Astrocyte of the cerebellum (primary cell): Measurements from ENCODE around the gene DOK5.
A peak's percentile ranks its signal among the peaks of the same experiment; 100 is the strongest.

Experiments
- DNase-seq: peaks from one replicate; pipeline ENCODE4 v3.0.0-alpha.2; 2011; ENCODE audit warnings: low read depth
- H3K4me3 ChIP-seq: 2 replicates; pipeline ENCODE4 v1.5.1; 2011; ENCODE audit warnings: mild to moderate bottlenecking, low read depth, low read length, moderate library complexity
- in situ Hi-C: cut with HindIII; loops from 2 replicates; pipeline ENCODE4 v1.10.0; 2017; ENCODE audit warnings: low sequenced_read_pairs
- TF ChIP-seq, protein P1 (sequence below): IDR thresholded peaks from 2 replicates; pipeline ENCODE4 v1.5.1; 2012; ENCODE audit warnings: low read length, low read depth, moderate library complexity, mild to moderate bottlenecking; ENCODE audit errors: missing control alignments

Gene DOK5

GRCh38 chr20:54499111-54499510, 23.7 kb downstream of the DOK5 start:
- no peak overlapping the region for H3K4me3 ChIP-seq
- in situ Hi-C loops, result no loop called here
- TF ChIP-seq, protein P1, sequence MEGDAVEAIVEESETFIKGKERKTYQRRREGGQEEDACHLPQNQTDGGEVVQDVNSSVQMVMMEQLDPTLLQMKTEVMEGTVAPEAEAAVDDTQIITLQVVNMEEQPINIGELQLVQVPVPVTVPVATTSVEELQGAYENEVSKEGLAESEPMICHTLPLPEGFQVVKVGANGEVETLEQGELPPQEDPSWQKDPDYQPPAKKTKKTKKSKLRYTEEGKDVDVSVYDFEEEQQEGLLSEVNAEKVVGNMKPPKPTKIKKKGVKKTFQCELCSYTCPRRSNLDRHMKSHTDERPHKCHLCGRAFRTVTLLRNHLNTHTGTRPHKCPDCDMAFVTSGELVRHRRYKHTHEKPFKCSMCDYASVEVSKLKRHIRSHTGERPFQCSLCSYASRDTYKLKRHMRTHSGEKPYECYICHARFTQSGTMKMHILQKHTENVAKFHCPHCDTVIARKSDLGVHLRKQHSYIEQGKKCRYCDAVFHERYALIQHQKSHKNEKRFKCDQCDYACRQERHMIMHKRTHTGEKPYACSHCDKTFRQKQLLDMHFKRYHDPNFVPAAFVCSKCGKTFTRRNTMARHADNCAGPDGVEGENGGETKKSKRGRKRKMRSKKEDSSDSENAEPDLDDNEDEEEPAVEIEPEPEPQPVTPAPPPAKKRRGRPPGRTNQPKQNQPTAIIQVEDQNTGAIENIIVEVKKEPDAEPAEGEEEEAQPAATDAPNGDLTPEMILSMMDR, result no peak
- DNase-seq, result no peak

DNA sequence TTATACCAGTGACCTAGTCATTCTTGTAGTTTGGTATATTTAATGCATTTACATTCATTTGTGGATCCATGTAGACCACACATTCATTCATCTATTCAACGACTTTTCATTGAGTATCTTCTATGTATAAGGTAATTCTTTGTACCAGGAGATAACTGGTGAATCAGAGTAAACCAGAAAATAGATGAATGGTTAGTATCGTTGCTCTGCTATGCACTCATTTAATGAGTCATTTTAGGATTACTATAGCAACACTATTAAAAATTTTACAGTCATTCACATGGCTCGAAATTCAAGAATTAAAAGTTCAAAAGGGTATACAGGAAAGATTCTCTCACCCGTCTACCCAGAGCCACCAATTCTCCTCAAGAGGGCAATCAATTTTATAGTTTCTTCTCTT, 26.8 kb downstream of the DOK5 start:
- no peak for DNase-seq
- in situ Hi-C loops, result no loop called here

DNA sequence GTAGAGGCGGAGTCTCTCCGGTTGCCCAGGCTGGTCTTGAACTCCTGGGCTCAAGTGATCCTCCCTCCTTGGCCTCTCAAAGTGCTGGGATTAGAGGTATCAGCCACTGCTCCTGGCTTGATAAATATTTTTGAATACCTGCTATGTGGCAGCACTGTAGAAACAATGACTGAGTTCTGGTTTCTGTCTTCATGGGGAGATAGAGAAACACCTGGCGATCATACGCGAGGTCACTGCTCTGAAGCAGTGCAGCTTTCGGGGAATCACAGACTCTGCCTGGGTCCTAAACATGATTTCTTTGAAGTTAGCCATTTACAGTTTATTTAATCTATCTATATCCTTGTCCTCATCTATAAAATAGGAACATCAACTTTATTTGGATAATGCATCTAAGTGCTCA, 31.2 kb downstream of the DOK5 start:
- DNase-seq, result no peak
- H3K4me3 ChIP-seq, result no peak overlapping the region
- in situ Hi-C loops, result no loop called here
- TF ChIP-seq, protein P1, result no peak

More for the DNA sequence above, 26.8 kb downstream of the DOK5 start:
- no peak overlapping the region for H3K4me3 ChIP-seq
- TF ChIP-seq, protein P1, result no peak

GRCh38 chr20:54510541-54511129, 35.2 kb downstream of the DOK5 start:
- in situ Hi-C loops, result no loop called here
- TF ChIP-seq, protein P1, result no peak

GRCh38 chr20:54512694-54513093, 37.3 kb downstream of the DOK5 start:
- DNase-seq, result no peak
- in situ Hi-C loops, result no loop called here
- TF ChIP-seq, protein P1, result no peak
- no peak overlapping the region for H3K4me3 ChIP-seq

More at GRCh38 chr20:54510541-54511129, 35.2 kb downstream of the DOK5 start:
- H3K4me3 ChIP-seq, result no peak overlapping the region
- peak; percentile 73 for DNase-seq

- no peak overlapping the region for H3K4me3 ChIP-seq
- DNase-seq, result no peak
- TF ChIP-seq, protein P1, result no peak
- in situ Hi-C loops, result no loop called here
Observed at GRCh38 chr20:54514028-54514607, 38.7 kb downstream of the DOK5 start.
